GM19035 (cell line): ENCODE results near the gene MAP1LC3A.

Experiments
- ATAC-seq: cut with Tn5 transposase; IDR thresholded peaks from one replicate; pipeline ENCODE4 v1.9.1; 2021; ENCODE audit not compliant: unreplicated experiment

MAP1LC3A gene

GRCh38 chr20:34528921-34529297 lies 29.6 kb upstream of the MAP1LC3A start:
- no peak for ATAC-seq

DNA sequence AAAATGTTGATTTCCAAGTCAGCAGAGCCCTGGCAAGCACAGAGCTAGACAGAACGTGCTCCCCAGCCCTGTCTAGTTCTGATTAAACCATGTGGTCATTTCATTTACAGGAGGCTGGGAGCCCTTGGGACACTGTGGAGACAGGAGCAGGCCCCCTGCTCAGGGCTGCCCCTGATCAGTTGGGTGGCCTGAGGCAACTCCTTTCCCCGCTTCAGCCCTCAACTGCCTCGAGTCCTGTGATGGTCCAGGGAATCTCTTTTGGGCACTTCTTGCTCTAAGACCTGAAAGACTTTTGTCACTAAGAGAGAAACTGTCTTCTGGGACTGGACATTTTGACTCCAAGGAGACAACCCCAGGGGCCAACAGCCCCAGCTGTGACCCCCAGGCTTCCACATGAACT lies 28.8 kb upstream of the MAP1LC3A start:
- no peak for ATAC-seq

DNA sequence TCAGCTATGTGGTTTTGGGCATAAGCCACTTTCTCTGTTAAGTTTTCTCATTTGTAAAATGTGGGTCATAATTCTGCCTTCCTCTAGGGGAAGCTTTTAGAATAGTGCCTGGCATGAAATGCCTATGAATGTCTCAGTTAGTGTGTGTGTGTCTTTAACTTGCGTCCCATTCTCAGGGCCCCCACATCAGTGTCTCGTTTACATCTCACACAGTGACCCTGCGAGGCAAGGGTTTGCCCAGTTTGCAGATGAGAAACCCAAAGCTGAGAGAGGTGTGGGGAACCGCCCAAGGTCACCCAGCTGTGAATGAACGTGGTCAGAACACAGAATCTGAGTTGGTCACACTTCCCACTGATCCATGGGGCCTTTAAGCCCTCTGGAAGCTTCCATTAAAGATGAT lies 28.2 kb upstream of the MAP1LC3A start:
- no peak for ATAC-seq

DNA sequence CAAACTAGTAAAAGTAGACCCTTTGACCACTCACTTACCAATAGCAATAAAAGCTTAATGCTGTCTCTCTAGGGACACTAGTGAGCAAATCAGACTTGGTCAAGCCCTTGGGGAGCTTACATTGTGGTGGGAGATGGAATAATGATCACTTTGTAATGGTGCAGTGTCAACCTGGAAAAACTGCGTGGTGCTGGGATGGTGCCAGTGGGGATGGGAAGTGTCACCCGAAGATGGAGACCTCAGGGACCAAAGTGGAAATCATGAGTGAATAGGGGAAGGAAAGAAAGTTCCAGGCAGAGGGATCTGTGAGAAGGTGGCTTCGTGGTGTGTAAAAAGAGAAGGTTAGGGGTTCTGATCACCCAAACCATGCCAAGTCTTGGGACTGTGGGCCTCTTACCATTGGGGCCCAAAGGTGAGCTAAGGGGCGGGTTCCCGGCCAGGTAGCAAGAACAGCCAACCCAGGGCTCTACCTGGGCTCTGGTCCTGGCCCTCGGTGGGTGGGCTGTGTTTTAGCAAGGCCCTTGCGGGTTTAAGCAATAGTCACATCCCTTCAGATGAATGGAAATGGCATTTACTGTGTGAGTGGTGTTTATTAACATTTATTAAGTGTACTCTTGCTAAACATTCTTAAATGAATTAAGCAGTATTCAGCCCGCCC lies 26.8 kb upstream of the MAP1LC3A start:
- no peak for ATAC-seq

DNA sequence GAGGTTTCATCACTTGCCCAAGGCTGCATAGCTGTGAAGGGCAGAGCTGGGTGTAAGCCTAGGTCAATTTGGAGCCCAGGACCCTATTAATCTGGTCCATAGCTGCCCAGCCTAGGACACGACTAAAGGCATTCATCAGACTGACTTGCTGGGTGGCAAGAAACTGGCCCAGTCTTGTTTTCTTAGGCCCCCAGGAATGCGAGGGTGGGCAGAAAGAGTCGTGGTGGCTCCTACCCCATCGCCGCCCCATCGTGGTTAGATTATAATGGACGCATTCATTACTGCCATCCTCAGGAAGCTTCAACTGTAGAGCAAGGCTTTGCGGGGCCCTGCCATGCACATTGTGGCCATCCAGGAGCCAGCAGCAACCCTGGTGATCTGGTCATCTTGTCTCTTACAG lies 26.2 kb upstream of the MAP1LC3A start:
- no peak for ATAC-seq

- no peak for ATAC-seq
Observed at GRCh38 chr20:34532756-34533155, 25.8 kb upstream of the MAP1LC3A start.

GRCh38 chr20:34534391-34535165 lies 23.9 kb upstream of the MAP1LC3A start:
- ATAC-seq, result no peak

GRCh38 chr20:34535301-34535840 lies 23.1 kb upstream of the MAP1LC3A start:
- no peak for ATAC-seq

GRCh38 chr20:34535857-34536256 lies 22.7 kb upstream of the MAP1LC3A start:
- no peak for ATAC-seq

DNA sequence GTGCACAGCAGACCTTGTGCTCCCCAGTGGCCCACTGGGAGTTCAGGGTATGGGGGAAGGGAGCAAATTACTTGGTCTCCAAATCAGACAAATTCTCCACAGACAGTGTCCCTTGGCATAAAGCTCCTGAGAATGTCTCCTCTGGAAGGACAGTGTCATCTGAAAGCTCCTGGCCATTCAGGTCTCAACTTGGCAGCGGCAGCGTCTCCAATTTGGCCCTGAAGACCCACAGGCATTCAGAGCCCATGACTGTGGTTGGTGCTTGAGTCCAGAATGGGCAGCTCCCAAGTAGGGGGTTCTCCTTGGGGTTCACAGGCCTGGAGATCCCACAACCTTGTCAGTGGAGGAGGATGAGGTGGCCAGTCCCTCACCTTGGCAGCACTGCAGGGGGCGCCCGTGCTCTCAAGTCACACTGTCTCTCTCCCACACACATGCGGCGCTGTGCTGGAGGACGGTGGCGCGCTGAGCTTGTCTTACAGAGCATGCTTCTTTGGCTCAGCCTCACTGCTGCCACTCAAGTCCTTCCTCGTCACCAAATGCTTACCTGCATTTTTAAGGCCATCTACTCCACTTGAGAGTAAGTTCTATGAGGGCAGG lies 21.6 kb upstream of the MAP1LC3A start:
- ATAC-seq, result no peak

- no peak for ATAC-seq
Observed at GRCh38 chr20:34537651-34538050, 20.9 kb upstream of the MAP1LC3A start.

DNA sequence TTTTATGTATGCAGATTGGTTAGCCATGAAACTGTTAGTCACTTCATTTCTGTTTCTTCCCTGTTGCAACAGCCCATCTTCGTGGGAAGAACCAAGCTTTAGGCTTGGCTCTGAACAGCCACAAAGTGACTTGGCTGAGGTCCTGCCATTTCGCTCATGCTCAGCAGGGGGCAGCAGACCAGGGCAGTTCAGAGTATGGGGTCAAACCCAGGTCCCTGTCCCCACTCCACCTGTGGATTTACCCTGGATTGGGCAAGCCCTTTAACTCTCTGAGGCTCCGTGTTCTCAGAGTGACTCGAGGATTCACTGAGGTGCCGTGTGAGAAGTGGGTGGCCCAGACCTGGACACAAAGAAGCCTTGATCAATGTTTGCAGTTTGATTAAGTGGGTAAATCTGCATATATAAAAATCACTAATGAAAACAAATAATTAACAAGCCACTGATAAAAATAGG lies 19.8 kb upstream of the MAP1LC3A start:
- ATAC-seq, result no peak

DNA sequence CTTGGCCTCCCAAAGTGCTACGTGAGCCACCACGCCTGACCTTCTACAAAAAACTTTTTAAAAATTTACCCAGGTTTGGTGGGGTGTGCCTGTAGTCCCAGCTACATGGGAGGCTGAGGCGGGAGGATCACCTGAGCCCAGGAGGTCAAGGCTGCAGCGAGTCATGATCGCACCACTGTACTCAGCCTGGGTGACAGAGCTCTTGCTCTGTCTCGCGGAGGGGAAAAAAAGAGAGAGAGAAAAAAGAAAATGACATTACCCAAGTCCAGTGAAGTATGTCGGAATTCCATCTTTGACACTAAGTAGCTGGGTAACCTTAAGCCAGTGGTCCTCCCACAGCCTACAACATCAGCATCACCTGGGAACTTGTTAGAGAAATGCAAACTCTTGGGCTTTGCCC lies 18.8 kb upstream of the MAP1LC3A start:
- ATAC-seq, result no peak

DNA sequence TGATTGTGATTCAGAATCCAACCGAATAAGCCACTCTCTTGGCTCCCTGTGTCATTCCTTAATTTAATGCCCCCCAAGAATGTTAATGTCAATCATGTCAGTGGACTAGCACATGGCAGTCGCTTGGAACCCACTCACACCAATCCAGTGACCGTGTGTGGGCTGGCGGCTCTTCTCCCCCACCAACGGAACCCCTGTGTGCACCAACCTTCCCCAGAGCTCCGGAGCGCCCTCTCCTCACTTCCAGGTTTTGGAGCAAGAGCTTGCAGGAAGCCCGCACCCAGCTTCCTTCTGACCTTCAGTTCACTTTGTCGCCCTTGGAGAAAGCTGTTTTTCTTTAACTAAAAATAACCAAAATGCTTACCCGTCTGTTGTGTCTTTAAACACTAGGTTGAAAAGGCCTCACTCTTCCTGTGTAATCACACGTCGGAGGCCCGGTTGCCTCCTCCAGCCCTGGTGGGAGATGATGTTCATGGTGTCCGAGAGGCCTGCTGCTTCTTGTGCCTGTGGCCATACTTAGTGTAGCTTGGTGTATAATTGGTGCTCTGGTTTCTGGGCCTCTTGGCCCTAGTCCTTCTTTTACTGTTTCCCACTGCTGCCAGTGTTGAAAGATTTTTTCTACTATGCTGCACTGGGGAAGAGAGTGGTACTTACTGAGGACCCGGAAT lies 17.8 kb upstream of the MAP1LC3A start:
- ATAC-seq, result no peak

DNA sequence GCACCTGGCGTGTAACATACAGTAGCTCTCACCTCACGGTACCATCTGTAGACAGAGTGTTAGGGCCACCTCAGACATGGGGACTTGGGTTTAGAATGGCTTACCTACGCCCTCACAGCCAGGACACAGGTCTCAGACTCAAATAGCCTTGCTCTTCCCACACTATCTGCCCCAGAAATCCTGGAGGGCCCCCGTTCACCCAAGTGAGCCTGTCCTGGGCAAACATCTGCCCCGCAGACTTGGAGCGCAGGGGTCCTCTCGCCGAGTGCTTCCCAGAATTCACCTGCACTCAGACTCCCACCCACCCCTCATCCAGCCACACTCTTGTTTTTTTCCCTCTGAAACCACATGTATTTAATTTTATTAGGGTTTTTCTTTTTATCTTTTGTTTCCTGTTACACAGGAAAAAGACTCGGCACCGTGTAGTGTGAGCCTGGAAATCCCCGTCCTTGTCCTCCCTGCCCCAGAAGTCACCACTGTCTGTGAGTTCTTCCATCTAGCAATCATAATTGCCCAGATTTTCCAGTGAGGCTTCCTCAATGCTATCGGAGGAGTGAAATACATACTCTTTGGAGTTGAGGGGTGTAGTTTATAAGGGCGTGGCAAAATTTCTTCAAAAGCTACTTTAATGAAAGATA lies 17.1 kb upstream of the MAP1LC3A start:
- no peak for ATAC-seq

DNA sequence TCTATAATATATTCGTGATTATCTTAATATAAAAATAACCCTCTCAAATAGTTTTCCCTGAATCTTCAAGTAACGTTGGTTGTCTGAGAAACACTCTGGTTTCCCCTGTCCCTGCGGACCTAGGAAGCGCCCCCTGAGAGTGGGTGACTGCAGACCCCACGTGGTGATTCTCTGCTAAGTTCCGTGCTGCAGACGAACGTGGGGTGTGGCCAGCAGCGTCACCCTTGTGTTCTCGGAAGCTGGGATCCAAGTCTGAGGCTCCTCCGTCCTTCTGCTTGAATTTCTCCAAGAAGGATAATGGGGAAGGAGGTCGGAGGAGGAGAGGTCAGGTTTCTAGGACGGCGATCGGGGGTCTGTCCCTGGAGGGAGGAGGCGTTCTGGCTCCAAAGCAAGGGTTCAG lies 16.6 kb upstream of the MAP1LC3A start:
- ATAC-seq, result no peak

GRCh38 chr20:34542439-34542838 lies 16.1 kb upstream of the MAP1LC3A start:
- no peak for ATAC-seq

DNA sequence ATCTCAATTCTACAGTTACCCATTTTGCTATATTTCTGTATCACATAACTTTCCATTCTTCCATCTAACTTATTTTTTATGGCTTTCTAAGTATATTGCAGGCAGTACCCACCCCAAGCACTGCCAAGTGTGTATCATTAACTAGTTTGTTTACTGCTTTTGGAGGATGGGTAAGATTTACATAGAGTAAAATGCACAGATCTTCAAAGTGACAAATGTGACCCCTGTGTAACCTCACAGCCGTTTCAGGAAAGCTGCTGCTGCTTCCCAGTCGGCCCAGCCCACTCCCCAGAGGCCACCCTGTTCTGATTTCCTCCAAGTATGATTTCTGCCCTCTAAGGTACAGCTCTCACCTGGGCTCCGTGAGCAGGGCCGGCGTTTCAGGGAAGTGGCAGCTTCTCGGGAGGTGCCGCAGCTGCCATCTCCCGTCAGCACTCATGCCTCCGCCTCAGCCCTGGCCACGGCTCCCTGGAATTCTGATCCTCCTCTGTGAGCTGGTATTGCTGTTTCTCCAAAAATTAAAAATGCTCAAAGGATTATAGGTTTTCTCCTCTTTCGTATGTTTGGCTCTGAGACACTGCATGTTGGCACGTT lies 15.0 kb upstream of the MAP1LC3A start:
- ATAC-seq, result no peak

GRCh38 chr20:34544109-34544796 lies 14.3 kb upstream of the MAP1LC3A start:
- ATAC-seq, result no peak

- no peak for ATAC-seq
Observed at GRCh38 chr20:34546751-34547181, 11.8 kb upstream of the MAP1LC3A start.
